ENCODE results near the gene GNAL. TPM values are rescaled to one million over a fixed set of nuclear protein-coding genes. Genes with fewer than 3 reads are reported as not detected.
"Not testable (repeated sequence)": the region's sequence is repeated elsewhere in the genome, so short reads cannot be mapped to it uniquely, and the experiment has no call there.

GNAL gene
- total RNA-seq, 1 donor from 2014 or later = 8.8 TPM

DNA sequence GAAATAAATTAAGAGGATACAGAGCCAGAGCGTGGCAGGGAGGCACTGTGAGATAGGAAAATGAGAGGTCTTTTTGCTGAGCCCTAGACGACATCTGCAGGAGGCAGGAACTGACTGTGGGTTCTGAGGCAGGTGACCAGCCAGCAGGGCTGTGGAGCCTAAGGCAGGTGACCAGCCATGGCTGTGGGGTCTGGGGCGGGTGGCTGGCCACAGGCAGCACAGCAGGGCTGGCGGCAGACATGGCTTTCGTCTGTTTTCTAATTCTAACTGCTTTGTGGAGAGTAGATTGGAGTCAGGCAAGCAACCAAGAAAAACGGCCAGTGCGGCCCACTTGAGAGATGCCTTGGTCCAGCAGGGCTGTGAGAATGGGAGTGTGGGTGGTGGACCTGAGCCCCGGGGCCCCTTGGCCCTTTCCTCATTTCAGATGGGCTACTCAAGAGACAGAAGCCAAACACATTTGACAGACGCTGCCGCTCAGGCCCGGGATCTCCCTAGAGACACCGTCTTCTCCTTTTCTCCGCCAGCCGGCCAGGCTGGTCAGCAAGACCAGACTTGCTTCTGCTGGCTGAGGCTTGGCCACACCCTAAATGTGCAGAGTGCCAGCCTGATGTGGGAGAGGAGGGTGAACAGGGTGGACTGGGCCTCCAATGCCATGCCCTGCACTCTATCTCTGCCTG lies 19.7 kb upstream of the GNAL start:
- peak; percentile 93 for ATAC-seq

DNA sequence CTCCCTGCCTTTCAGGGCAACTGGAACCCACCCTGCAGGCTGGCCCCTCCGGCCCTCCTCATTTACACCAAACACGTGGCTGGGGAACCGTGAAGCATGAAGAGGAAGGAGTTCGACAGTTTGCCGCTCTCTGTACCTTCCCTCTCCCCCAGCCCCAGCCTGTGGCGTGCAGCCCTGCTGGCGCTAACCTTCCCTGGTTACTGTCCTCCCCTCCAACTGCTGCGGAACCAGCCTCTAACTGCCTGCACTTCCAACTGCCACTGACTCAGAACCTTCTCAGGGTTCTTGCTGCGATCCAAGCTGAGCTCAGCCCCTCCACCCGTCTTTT lies 19.2 kb upstream of the GNAL start:
- no peak for ATAC-seq

- ATAC-seq = peak; percentile 29
Observed at GRCh38 chr18:11671156-11671555, 17.9 kb upstream of the GNAL start.

GRCh38 chr18:11672198-11672597 lies 16.9 kb upstream of the GNAL start:
- ATAC-seq = no peak

GRCh38 chr18:11672846-11673454 lies 16.1 kb upstream of the GNAL start:
- ATAC-seq = no peak

- ATAC-seq = no peak
Observed at GRCh38 chr18:11673560-11673959, 15.5 kb upstream of the GNAL start.

GRCh38 chr18:11674119-11674518 lies 14.9 kb upstream of the GNAL start:
- peak; percentile 76 for ATAC-seq

DNA sequence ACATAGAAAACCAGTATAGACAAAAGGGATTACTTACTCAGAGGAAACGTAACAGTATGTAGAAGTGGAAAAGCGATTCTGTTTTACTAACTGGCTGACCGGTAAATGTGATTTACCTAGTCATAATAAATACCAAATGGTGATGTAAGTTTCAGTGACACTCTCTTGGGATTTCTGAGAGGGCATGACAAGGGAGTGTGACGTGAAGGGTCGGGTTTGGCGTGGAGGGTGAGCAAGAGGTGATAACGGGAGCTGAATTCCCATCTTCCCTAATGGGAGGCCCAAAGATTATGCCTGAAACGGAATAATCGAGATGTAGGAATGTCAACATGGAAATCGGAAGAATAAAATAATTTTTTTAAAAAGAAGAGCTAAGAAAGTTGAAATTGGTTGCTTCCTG lies 12.7 kb upstream of the GNAL start:
- no peak for ATAC-seq

DNA sequence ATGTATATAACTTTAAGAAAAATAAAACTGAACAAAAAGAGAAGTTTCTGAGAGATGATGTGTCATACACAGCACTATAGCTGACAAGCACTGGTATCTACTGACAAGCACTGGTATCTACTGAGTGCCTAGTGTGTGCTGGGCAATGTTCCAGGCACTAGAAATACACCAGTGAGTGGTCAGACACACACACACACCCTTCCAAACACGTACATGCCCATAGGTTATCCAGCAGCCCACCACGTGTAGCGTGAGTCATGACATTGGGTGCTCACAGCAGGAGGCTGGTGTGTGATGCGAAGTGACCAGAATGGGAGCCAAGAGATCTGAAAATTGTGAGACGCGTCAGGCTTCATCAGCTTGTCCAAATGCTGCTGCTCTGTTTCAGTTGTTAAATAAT lies 12.2 kb upstream of the GNAL start:
- no peak for ATAC-seq

DNA sequence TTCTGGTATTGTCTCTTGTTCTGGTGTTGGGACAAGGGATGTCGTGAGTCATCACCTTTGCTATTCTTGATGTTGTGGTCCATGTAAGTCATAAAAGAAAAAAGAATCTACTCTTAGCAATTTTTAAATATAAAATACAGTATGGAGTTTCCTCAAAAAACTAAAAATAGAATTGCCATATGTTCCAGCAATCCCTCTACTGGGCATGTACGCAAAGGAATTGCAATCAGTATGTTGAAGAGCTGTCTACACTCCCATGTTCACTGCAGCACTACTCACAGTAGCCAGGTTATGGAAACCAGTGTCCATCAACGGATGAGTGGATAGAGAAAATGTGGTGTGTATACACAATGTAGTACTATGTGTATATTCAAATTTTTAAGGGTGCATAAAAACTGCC lies 10.9 kb upstream of the GNAL start:
- no peak for ATAC-seq

GRCh38 chr18:11689669-11690565 lies 853 bp downstream of the GNAL start:
- ATAC-seq = peak; percentile 65

GRCh38 chr18:11690660-11691059 lies 1.6 kb downstream of the GNAL start:
- not testable (repeated sequence) for ATAC-seq

GRCh38 chr18:11695736-11696135 lies 6.7 kb downstream of the GNAL start:
- ATAC-seq = peak; percentile 49

DNA sequence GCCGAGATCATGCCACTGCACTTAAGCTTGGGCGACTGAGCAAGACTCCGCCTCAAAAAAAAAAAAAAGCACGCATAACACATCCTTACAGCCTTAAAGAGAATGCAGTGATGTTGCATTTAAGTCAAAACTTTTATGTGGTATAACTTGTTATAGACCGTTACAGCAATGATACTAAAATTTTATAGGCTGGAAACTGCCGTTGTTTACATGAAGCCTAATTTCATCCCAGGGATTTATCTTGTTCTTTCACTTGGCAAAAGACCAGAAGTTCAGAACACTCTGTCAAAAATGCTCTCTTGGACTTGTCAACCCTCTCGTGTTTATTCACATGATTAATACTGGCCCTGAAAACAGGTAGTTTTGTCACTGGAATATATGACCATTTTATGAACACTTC lies 7.4 kb downstream of the GNAL start:
- ATAC-seq = peak; percentile 39

DNA sequence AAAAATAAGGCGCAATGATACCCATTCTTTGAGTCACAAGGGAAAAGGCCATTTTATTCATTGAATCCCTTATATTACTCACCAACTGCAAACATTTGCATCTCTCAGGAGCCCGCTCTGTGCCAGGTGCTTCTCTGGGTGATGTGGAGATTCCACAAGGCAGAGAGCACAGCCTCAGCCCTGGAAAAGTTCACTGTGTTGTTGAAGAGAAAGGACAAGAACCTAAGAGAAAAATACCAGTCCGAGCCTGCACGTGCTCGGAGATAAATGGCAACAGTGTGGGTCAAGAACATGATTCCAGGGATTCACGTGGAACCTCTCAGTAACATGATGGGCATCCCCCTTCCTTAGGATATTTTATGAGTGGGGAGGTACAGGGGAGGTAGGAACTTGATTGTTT lies 11.8 kb downstream of the GNAL start:
- no peak for ATAC-seq

- ATAC-seq = no peak
Observed at GRCh38 chr18:11710578-11710977, 21.5 kb downstream of the GNAL start.

DNA sequence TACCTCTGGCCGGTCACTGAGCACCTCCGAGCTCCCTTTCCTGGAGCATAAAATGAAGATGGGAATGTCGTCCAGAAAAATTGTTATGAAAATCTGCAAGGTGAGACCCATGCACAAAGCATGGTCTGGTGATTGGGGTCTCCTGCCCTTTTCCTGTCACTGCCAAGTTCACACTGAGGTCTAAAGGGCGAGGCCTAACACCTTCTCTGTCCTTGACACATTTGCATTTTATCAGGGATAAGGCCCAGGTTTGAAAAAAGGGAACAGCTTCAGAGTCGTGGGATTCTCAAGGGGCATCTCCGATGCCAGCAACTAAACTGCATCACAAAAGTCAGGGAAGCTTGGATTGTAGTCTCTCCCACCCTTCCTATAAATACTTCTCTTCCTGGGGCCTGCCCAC lies 24.7 kb downstream of the GNAL start:
- no peak for ATAC-seq

DNA sequence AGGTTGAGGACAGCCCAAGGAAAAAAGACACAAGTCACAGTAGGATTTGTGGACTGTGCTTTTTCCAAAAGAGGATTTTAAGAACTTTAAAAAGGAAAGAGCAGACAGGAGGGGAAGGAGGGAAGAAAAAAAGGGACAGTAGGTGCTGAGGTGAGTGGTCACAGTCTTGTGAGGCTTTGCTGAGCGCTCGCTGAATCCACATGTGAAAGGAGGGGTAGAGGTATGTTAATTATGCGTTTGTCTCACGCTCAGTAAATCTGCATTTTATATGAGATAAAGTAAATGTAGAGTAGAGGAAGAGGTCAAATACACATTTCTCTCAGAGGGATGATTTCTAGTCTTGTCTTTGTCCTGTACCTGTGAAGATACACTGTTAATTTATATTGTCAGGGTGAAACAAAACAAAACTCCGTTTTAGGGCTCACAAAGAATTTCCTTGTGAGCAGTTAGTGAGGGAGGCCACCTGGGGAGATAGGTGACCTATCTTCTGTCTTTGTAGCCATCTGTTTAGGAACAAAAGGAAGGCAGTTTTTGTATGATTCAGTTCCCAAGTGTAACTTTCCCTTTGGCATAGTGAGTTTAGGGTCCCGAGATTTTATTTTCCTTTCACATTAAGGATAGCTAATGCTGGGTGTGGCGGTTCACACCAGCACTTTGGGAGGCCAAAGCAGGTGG lies 25.3 kb downstream of the GNAL start:
- no peak for ATAC-seq

- not testable (repeated sequence) for ATAC-seq
Observed at GRCh38 chr18:11716767-11717315, 27.8 kb downstream of the GNAL start.

DNA sequence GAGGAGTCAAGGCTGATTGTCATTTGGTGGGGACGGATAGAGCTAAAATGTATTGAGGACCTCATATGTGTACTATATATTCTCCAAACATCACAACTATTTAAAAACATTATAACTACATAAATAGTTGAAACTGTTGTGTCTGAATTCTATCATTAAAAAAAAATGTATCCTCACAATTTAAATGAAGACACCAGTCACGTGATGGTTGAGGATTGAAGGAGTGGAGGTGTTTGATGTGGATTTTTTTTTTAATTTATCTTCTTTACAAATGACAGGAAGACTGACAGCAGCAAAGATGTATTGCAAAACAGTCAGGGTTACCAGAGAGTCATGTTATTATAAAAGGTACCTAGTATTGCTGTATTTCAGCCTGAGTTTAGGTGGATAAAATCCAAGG lies 30.0 kb downstream of the GNAL start:
- no peak for ATAC-seq

- no peak for ATAC-seq
Observed at GRCh38 chr18:11719621-11720020, 30.6 kb downstream of the GNAL start.

DNA sequence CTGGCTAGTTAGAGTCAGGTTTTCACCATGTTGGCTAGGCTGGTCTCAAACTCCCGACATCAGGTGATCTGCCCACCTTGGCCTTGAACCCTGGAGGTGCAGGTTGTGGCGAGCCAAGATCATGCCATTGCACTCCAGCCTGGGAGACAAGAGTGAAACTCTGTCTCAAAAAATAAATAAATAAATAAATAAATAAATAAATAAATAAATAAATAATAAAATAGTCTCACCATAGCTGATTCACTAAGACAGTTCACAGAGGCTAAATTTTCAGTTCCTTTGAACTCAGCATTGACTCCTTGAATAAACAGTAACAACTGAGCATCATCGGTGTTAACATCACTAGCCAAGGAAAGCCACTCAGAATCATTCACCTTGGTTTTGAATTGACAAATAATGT lies 32.7 kb downstream of the GNAL start:
- no peak for ATAC-seq

DNA sequence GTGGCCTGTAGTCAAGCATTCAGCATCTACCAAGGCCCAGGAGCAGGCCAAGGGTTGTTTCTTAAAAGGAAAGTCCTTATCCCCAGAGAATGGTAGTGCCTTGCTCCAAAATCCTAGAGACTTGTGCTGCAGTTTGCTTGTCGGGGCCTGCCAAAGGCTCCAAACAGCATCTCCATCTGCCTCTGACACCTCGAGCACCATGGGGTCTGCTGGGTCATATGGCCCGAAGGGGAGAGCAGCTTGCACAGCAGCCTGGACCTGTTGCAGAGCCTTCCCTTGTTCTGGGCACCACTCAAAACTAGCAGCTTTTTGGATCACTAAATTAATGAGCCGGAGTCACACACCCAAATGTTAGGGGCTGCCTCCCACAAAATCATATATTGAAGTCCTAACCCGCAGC lies 35.7 kb downstream of the GNAL start:
- ATAC-seq = no peak

Data from esophagus mucosa (tissue), 1 donor.